Uterus (tissue), 2 donors: ENCODE measurements around the gene PTPRD.
A peak's percentile ranks its signal among the peaks of the same experiment; 100 is the strongest.

Experiments
- POLR2A ChIP-seq, 2 donors: fragments of 450-650 bp; IDR thresholded peaks; one replicate each; pipeline ENCODE4 v1.6.1; 2016; ENCODE audit warnings: antibody characterized with exemption in 2 of 2, mild to moderate bottlenecking in 1 of 2, moderate library complexity in 1 of 2
- TF ChIP-seq, protein P1 (sequence below), 4 experiments: fragments of 200-600 bp in 2 of 4; fragments of 450-650 bp in 2 of 4; sonication (generic) in 2 of 4; IDR thresholded peaks; one replicate each; pipeline ENCODE4 v1.5.1; 2016 to 2019; ENCODE audit warnings: antibody characterized with exemption in 4 of 4, mild to moderate bottlenecking in 2 of 4, moderate library complexity in 1 of 4

- TF ChIP-seq, protein P1, sequence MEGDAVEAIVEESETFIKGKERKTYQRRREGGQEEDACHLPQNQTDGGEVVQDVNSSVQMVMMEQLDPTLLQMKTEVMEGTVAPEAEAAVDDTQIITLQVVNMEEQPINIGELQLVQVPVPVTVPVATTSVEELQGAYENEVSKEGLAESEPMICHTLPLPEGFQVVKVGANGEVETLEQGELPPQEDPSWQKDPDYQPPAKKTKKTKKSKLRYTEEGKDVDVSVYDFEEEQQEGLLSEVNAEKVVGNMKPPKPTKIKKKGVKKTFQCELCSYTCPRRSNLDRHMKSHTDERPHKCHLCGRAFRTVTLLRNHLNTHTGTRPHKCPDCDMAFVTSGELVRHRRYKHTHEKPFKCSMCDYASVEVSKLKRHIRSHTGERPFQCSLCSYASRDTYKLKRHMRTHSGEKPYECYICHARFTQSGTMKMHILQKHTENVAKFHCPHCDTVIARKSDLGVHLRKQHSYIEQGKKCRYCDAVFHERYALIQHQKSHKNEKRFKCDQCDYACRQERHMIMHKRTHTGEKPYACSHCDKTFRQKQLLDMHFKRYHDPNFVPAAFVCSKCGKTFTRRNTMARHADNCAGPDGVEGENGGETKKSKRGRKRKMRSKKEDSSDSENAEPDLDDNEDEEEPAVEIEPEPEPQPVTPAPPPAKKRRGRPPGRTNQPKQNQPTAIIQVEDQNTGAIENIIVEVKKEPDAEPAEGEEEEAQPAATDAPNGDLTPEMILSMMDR (IDR thresholded peaks at IDR 0.05) = peak; percentile 38 to 55 (median 46)
- TF ChIP-seq POLR2A (IDR thresholded peaks at IDR 0.05) = no peak
These were observed 1717.0 kb downstream of the PTPRD start for GRCh38 chr9:8895861-8896224.
